ENCODE data around the gene MLLT6.

MLLT6 gene

GRCh38 chr17:38663964-38664644, 41.0 kb upstream of the MLLT6 start:
- Histone ChIP-seq H3K4me3 (ENCODE audit: insufficient read depth in 1 of 2, low read depth in 1 of 2, low read length in 2 of 2) (no peak overlapping the region), H4K8ac (ENCODE audit: low read length) (no peak overlapping the region), H3K4me1 (ENCODE audit: control insufficient read depth, insufficient read depth, low read depth, low read length) (peaks cover 4% of the 10 kb centered on the region), H3K14ac (ENCODE audit: low read length in 2 of 2) (no peak overlapping the region), H3K9ac (ENCODE audit: low read length) (no peak overlapping the region), H2BK120ac (ENCODE audit: low read depth, low read length) (no peak overlapping the region), H3K36me3 (ENCODE audit: control insufficient read depth in 1 of 2, insufficient read depth in 2 of 2, low read depth in 1 of 2, low read length in 2 of 2) (no peaks in the 10 kb centered on the region), H3K27ac (ENCODE audit: low read length, poor library complexity, severe bottlenecking) (no peak overlapping the region), H4K91ac (ENCODE audit: low read length) (no peak overlapping the region), H2AK5ac (ENCODE audit: low read length, severe bottlenecking) (no peak overlapping the region), H3K79me1 (replicated peaks; ENCODE audit: low read length, poor library complexity, severe bottlenecking) (no peaks in the 10 kb centered on the region), H3K4ac (ENCODE audit: low read depth in 1 of 2, low read length in 2 of 2) (no peak overlapping the region), H3K27me3 (ENCODE audit: control insufficient read depth in 1 of 2, insufficient read depth in 1 of 2, low read length in 2 of 2) (peaks cover 36 to 43% of the 10 kb centered on the region in 2 experiments), H2AFZ (ENCODE audit: low read depth, low read length) (no peak overlapping the region), H3K9me3 (ENCODE audit: control insufficient read depth, low read length) (no peaks in the 10 kb centered on the region), H3K23ac (ENCODE audit: low read length in 2 of 2) (no peak overlapping the region), H3K18ac (ENCODE audit: low read depth in 1 of 2, low read length in 2 of 2) (no peak overlapping the region), H2BK12ac (ENCODE audit: low read length in 2 of 2) (no peak overlapping the region), H2BK15ac (ENCODE audit: low read depth, poor library complexity, severe bottlenecking) (no peak overlapping the region), H3K4me2 (ENCODE audit: low read length, poor library complexity, severe bottlenecking) (no peak overlapping the region), H2BK5ac (ENCODE audit: low read depth, low read length, poor library complexity, severe bottlenecking) (no peak overlapping the region)
- DNase-seq = no peak
- WGBS = 80% methylated on average over 9 of the region's 9 CpGs

GRCh38 chr17:38667099-38667786, 37.8 kb upstream of the MLLT6 start:
- H3K14ac ChIP-seq (ENCODE audit: low read length in 2 of 2) = no peak overlapping the region
- no peak overlapping the region for H2BK15ac ChIP-seq (ENCODE audit: low read depth, poor library complexity, severe bottlenecking)
- H2AFZ ChIP-seq (ENCODE audit: low read depth, low read length) = no peak overlapping the region
- no peak overlapping the region for H2AK5ac ChIP-seq (ENCODE audit: low read length, severe bottlenecking)
- peak; percentile 75 for DNase-seq
- H2BK120ac ChIP-seq (ENCODE audit: low read depth, low read length) = no peak overlapping the region
- H2BK12ac ChIP-seq (ENCODE audit: low read length in 2 of 2) = no peak overlapping the region
- H3K4me1 ChIP-seq (ENCODE audit: control insufficient read depth, insufficient read depth, low read depth, low read length) = peaks cover 4% of the 10 kb centered on the region
- H3K4me3 ChIP-seq (ENCODE audit: insufficient read depth in 1 of 2, low read depth in 1 of 2, low read length in 2 of 2) = no peak overlapping the region
- no peaks in the 10 kb centered on the region for H3K79me1 ChIP-seq (replicated peaks; ENCODE audit: low read length, poor library complexity, severe bottlenecking)
- H3K9ac ChIP-seq (ENCODE audit: low read length) = no peak overlapping the region
- no peak overlapping the region for H4K8ac ChIP-seq (ENCODE audit: low read length)
- H3K27ac ChIP-seq (ENCODE audit: low read length, poor library complexity, severe bottlenecking) = no peak overlapping the region
- H3K4ac ChIP-seq (ENCODE audit: low read depth in 1 of 2, low read length in 2 of 2) = no peak overlapping the region
- H3K18ac ChIP-seq (ENCODE audit: low read depth in 1 of 2, low read length in 2 of 2) = no peak overlapping the region
- H4K91ac ChIP-seq (ENCODE audit: low read length) = no peak overlapping the region
- H3K27me3 ChIP-seq (ENCODE audit: control insufficient read depth in 1 of 2, insufficient read depth in 1 of 2, low read length in 2 of 2) = peaks cover 46 to 59% of the 10 kb centered on the region in 2 experiments
- H3K9me3 ChIP-seq (ENCODE audit: control insufficient read depth, low read length) = no peaks in the 10 kb centered on the region
- H3K4me2 ChIP-seq (ENCODE audit: low read length, poor library complexity, severe bottlenecking) = no peak overlapping the region
- H2BK5ac ChIP-seq (ENCODE audit: low read depth, low read length, poor library complexity, severe bottlenecking) = no peak overlapping the region
- 24% methylated on average over 5 of the region's 7 CpGs for WGBS
- H3K23ac ChIP-seq (ENCODE audit: low read length in 2 of 2) = no peak overlapping the region
- no peaks in the 10 kb centered on the region for H3K36me3 ChIP-seq (ENCODE audit: control insufficient read depth in 1 of 2, insufficient read depth in 2 of 2, low read depth in 1 of 2, low read length in 2 of 2)

GRCh38 chr17:38667787-38668122, 37.3 kb upstream of the MLLT6 start:
- H3K4me2 ChIP-seq (ENCODE audit: low read length, poor library complexity, severe bottlenecking) = no peak overlapping the region
- no peak overlapping the region for H3K27ac ChIP-seq (ENCODE audit: low read length, poor library complexity, severe bottlenecking)
- no peak overlapping the region for H4K91ac ChIP-seq (ENCODE audit: low read length)
- H3K4me1 ChIP-seq (ENCODE audit: control insufficient read depth, insufficient read depth, low read depth, low read length) = peaks cover 4% of the 10 kb centered on the region
- no peaks in the 10 kb centered on the region for H3K9me3 ChIP-seq (ENCODE audit: control insufficient read depth, low read length)
- H2BK120ac ChIP-seq (ENCODE audit: low read depth, low read length) = no peak overlapping the region
- no peak overlapping the region for H3K23ac ChIP-seq (ENCODE audit: low read length in 2 of 2)
- DNase-seq = no peak
- no peak overlapping the region for H2BK5ac ChIP-seq (ENCODE audit: low read depth, low read length, poor library complexity, severe bottlenecking)
- H3K4me3 ChIP-seq (ENCODE audit: insufficient read depth in 1 of 2, low read depth in 1 of 2, low read length in 2 of 2) = no peak overlapping the region
- H3K36me3 ChIP-seq (ENCODE audit: control insufficient read depth in 1 of 2, insufficient read depth in 2 of 2, low read depth in 1 of 2, low read length in 2 of 2) = no peaks in the 10 kb centered on the region
- no peak overlapping the region for H3K9ac ChIP-seq (ENCODE audit: low read length)
- no peak overlapping the region for H2AFZ ChIP-seq (ENCODE audit: low read depth, low read length)
- no peak overlapping the region for H2BK12ac ChIP-seq (ENCODE audit: low read length in 2 of 2)
- WGBS = 2% methylated on average over 2 of the region's 2 CpGs
- no peak overlapping the region for H3K14ac ChIP-seq (ENCODE audit: low read length in 2 of 2)
- no peak overlapping the region for H2BK15ac ChIP-seq (ENCODE audit: low read depth, poor library complexity, severe bottlenecking)
- no peak overlapping the region for H4K8ac ChIP-seq (ENCODE audit: low read length)
- no peak overlapping the region for H3K4ac ChIP-seq (ENCODE audit: low read depth in 1 of 2, low read length in 2 of 2)
- H3K79me1 ChIP-seq (replicated peaks; ENCODE audit: low read length, poor library complexity, severe bottlenecking) = no peaks in the 10 kb centered on the region
- no peak overlapping the region for H2AK5ac ChIP-seq (ENCODE audit: low read length, severe bottlenecking)
- peaks cover 49 to 61% of the 10 kb centered on the region in 2 experiments for H3K27me3 ChIP-seq (ENCODE audit: control insufficient read depth in 1 of 2, insufficient read depth in 1 of 2, low read length in 2 of 2)
- no peak overlapping the region for H3K18ac ChIP-seq (ENCODE audit: low read depth in 1 of 2, low read length in 2 of 2)

- no peaks in the 10 kb centered on the region for H3K79me1 ChIP-seq (replicated peaks; ENCODE audit: low read length, poor library complexity, severe bottlenecking)
- H2BK12ac ChIP-seq (ENCODE audit: low read length in 2 of 2) = no peak overlapping the region
- H2BK15ac ChIP-seq (ENCODE audit: low read depth, poor library complexity, severe bottlenecking) = no peak overlapping the region
- no peaks in the 10 kb centered on the region for H3K9me3 ChIP-seq (ENCODE audit: control insufficient read depth, low read length)
- no peak overlapping the region for H3K4me3 ChIP-seq (ENCODE audit: insufficient read depth in 1 of 2, low read depth in 1 of 2, low read length in 2 of 2)
- no peak overlapping the region for H2AK5ac ChIP-seq (ENCODE audit: low read length, severe bottlenecking)
- no peak overlapping the region for H4K8ac ChIP-seq (ENCODE audit: low read length)
- no peak overlapping the region for H3K18ac ChIP-seq (ENCODE audit: low read depth in 1 of 2, low read length in 2 of 2)
- no peak overlapping the region for H3K4ac ChIP-seq (ENCODE audit: low read depth in 1 of 2, low read length in 2 of 2)
- no peak overlapping the region for H3K4me2 ChIP-seq (ENCODE audit: low read length, poor library complexity, severe bottlenecking)
- no peak overlapping the region for H3K27ac ChIP-seq (ENCODE audit: low read length, poor library complexity, severe bottlenecking)
- H3K9ac ChIP-seq (ENCODE audit: low read length) = no peak overlapping the region
- peaks cover 58 to 60% of the 10 kb centered on the region in 2 experiments for H3K27me3 ChIP-seq (ENCODE audit: control insufficient read depth in 1 of 2, insufficient read depth in 1 of 2, low read length in 2 of 2)
- H4K91ac ChIP-seq (ENCODE audit: low read length) = no peak overlapping the region
- H3K23ac ChIP-seq (ENCODE audit: low read length in 2 of 2) = peak overlapping the region in 1 of 2 experiments; percentile 85
- WGBS = 13% methylated on average over 6 of the region's 6 CpGs
- no peak for DNase-seq
- H3K4me1 ChIP-seq (ENCODE audit: control insufficient read depth, insufficient read depth, low read depth, low read length) = peaks cover 12% of the 10 kb centered on the region
- H2BK5ac ChIP-seq (ENCODE audit: low read depth, low read length, poor library complexity, severe bottlenecking) = no peak overlapping the region
- no peaks in the 10 kb centered on the region for H3K36me3 ChIP-seq (ENCODE audit: control insufficient read depth in 1 of 2, insufficient read depth in 2 of 2, low read depth in 1 of 2, low read length in 2 of 2)
- no peak overlapping the region for H2BK120ac ChIP-seq (ENCODE audit: low read depth, low read length)
- no peak overlapping the region for H3K14ac ChIP-seq (ENCODE audit: low read length in 2 of 2)
- no peak overlapping the region for H2AFZ ChIP-seq (ENCODE audit: low read depth, low read length)
These were observed 35.6 kb upstream of the MLLT6 start for GRCh38 chr17:38669520-38669919.
